Type B pancreatic cell (in vitro differentiated cells): ENCODE data around the gene FUT4. TPM values are rescaled to one million over a fixed set of nuclear protein-coding genes. Genes with fewer than 3 reads are reported as not detected.
A peak's percentile ranks its signal among the peaks of the same experiment; 100 is the strongest.

Source experiments
- DNase-seq: peaks from one replicate; pipeline ENCODE4 v3.0.0; 2021; ENCODE audit warnings: mixed read lengths; ENCODE audit not compliant: unreplicated experiment; ENCODE audit errors: extremely low spot score
- H3K27ac Mint-ChIP-seq: 2 replicates; pipeline ENCODE4 v1.8.0; 2021; ENCODE audit warnings: mild to moderate bottlenecking, mixed read lengths
- H3K27me3 Mint-ChIP-seq: 2 replicates; pipeline ENCODE4 v1.8.0; 2021; ENCODE audit warnings: mixed read lengths
- H3K36me3 Mint-ChIP-seq: 2 replicates; pipeline ENCODE4 v1.8.0; 2021; ENCODE audit warnings: mixed read lengths
- H3K4me1 Mint-ChIP-seq: one replicate; pipeline ENCODE4 v1.8.0; 2021; ENCODE audit warnings: mixed read lengths; ENCODE audit not compliant: unreplicated experiment
- H3K4me3 Mint-ChIP-seq: 2 replicates; pipeline ENCODE4 v1.8.0; 2021; ENCODE audit warnings: mild to moderate bottlenecking, mixed read lengths
- H3K9me3 Mint-ChIP-seq: 2 replicates; pipeline ENCODE4 v1.8.0; 2021; ENCODE audit warnings: mixed read lengths
- CTCF ChIP-seq: fragments of 200-600 bp; sonication (generic); conservative IDR thresholded peaks from 2 replicates; pipeline ENCODE4 v1.5.0; 2021; ENCODE audit warnings: antibody characterized with exemption, mild to moderate bottlenecking
- total RNA-seq: library from RNA; stranded (reverse); gene quantifications from 2 replicates; pipeline ENCODE4 v1.2.1, GENCODE V29; 2021; ENCODE audit warnings: low replicate concordance

Gene FUT4
- total RNA-seq, 1 donor from 2014 or later = 10.4 TPM

DNA sequence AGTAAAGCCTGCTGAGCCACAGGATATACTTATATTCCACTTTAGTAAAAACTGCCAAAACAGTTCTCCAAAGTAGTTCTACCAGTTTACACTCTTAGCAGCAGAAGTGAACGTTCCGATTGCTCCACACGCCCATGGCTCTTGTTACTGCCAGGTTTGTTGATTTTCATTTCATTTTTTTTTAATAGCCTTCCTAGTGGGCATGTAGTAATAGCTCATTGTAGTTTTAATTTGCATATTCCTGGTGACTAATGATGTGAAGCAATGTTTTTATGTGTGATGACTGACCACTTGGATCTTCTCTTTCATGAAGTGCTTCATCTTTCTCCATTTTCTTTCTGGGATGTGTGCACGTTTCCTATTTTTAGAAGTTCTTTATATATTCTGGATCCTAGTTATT lies 36.2 kb upstream of the FUT4 start:
- Mint-ChIP-seq H3K9me3 (no peaks in the 10 kb centered on the region), H3K4me3 (no peak overlapping the region)

DNA sequence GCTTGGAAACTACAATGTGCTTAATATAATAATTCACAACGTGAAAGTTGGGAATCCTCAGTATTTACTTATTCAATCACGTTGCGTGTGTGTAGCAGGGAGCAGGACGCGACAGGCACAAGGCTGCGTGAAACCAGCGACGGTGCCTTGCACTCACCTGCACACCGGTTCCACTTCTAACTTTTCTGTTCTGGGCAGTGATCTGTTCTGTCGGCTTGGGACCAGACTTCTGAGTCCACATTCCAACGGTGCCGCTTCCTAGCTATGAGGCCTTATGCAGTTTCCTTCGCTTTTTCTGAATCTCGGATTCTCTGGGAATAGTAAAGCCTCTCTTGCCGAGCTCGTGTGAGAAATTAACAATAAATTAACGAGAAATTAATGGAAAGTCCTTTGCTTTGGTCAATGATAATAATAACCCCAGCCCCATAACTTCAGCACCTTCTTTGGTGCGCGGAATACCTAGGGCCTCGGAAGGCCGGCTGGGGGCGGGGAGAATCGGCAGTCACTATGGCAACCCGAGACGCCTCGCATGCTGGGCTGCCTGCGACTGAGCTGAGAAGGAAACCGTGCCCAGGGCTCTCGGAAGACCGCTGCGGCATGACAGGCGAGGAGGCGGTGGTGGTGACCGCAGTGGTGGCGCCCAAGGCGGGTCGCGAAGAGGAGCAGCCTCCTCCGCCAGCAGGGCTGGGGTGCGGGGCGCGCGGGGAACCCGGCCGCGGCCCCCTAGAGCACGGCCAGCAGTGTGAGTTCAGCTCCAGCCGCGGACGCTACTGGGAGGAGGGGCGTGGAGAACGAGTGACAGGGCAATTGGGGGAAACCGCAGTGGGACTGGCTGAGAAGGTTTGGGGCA lies 31.6 kb upstream of the FUT4 start, which contains the start of gene C11orf97:
Gene C11orf97 (plus strand): TSS at position 530 of the 850 bp plus-strand sequence. CDS start 68 bp downstream, at position 598.
- Mint-ChIP-seq H3K27ac (no peak within 1 kb of the TSS), H3K4me1 (peaks cover 6% of the 10 kb centered on the region), H3K4me3 (peak within 1 kb of the TSS; percentile 90), H3K36me3 (no peaks in the 10 kb centered on the region), H3K27me3 (peaks cover 24% of the 10 kb centered on the region), H3K9me3 (no peaks in the 10 kb centered on the region)
- no peak for TF ChIP-seq CTCF
- DNase-seq = peak; percentile 80

More for the DNA sequence above, 36.2 kb upstream of the FUT4 start:
- Mint-ChIP-seq H3K4me1 (peaks cover 6% of the 10 kb centered on the region), H3K27ac (no peak overlapping the region), H3K27me3 (peaks cover 7% of the 10 kb centered on the region), H3K36me3 (no peaks in the 10 kb centered on the region)
- TF ChIP-seq CTCF = no peak
- DNase-seq = no peak

DNA sequence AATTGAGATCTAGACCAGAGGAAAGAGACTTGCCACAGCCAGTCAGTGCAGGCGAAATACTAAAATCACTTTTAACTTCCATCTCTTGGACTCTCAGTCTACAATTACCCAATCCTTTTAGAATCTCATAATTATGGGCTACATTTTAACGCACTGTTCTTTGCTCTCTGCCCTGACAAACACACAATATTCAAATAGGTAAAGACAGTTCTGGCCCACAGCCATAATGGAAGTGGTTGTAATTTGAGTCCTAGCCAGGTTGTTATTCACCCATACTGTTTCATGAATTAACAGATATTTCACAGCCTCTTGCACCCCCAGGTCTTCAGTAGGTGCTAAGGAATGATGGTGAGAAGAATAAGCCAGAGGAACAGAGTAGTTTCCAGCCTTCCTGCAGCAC lies 30.6 kb upstream of the FUT4 start:
- Mint-ChIP-seq H3K27me3 (peaks cover 24% of the 10 kb centered on the region), H3K27ac (no peak overlapping the region)

DNA sequence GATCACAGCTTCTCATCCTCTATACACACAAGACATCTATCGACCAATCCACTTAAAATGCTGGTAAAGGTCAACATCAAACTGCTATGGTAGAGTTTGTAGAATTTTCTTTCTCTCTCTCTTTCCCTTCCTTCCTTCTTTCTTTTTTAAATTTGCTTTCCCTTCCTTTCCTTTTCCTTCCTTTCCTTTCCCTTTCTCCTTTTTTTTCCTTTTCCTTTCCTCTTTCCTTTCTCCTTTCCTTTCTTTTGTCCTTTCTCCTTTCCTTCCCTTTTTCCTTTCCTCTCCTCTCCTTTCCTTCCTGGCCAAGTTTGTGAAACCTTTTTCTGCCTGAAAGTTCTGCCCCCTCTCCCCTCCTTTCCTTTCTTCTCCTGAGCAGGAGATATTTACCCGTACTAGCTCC lies 28.3 kb upstream of the FUT4 start:
- DNase-seq = no peak
- no peaks in the 10 kb centered on the region for H3K36me3 Mint-ChIP-seq
- H3K4me1 Mint-ChIP-seq = peaks cover 6% of the 10 kb centered on the region
- no peaks in the 10 kb centered on the region for H3K9me3 Mint-ChIP-seq
- H3K27me3 Mint-ChIP-seq = peaks cover 24% of the 10 kb centered on the region
- TF ChIP-seq CTCF = no peak
- no peak overlapping the region for H3K4me3 Mint-ChIP-seq
- H3K27ac Mint-ChIP-seq = no peak overlapping the region

More for the DNA sequence above, 30.6 kb upstream of the FUT4 start:
- no peak for TF ChIP-seq CTCF
- H3K4me3 Mint-ChIP-seq = peak overlapping the region; percentile 90
- peaks cover 6% of the 10 kb centered on the region for H3K4me1 Mint-ChIP-seq
- H3K36me3 Mint-ChIP-seq = no peaks in the 10 kb centered on the region
- no peak for DNase-seq
- no peaks in the 10 kb centered on the region for H3K9me3 Mint-ChIP-seq

DNA sequence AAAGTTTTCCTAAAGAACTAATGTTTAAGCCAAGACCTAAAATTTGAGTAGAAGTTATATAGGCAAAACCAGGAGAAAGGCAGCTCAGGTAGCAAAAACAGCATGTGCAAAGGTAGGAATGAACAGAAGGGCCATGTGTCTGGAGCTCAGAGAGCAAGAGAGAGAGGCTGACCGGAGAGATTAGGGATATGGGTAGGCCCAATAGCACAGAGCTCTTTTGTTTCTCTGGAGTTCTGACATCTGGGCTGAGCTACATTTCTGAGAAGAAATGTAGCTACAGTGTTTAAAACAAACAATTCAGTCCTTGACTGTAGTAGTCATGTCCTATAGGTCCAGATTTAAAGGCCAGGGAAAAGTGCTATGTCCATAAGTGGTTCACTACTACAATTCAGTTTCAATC lies 27.0 kb upstream of the FUT4 start:
- peaks cover 23% of the 10 kb centered on the region for H3K27me3 Mint-ChIP-seq
- no peak for DNase-seq
- H3K4me3 Mint-ChIP-seq = no peak overlapping the region
- no peak for TF ChIP-seq CTCF
- no peaks in the 10 kb centered on the region for H3K36me3 Mint-ChIP-seq
- no peak overlapping the region for H3K27ac Mint-ChIP-seq
- H3K9me3 Mint-ChIP-seq = no peaks in the 10 kb centered on the region
- H3K4me1 Mint-ChIP-seq = peaks cover 6% of the 10 kb centered on the region
